Dendritic cell treated with granulocyte-macrophage colony-stimulating factor and Interleukin-4, amounts not matched to agents 40 ng/mL and 50 ng/mL, for 4 days (primary cell): ENCODE results near the gene LSAMP.

Source experiments
- H3K27ac Mint-ChIP-seq: one replicate; pipeline ENCODE4 v1.8.0; 2022; ENCODE audit warnings: mild to moderate bottlenecking, mixed read lengths
- H3K27me3 Mint-ChIP-seq: one replicate; pipeline ENCODE4 v1.8.0; 2022; ENCODE audit warnings: mild to moderate bottlenecking, mixed read lengths
- H3K36me3 Mint-ChIP-seq: one replicate; pipeline ENCODE4 v1.8.0; 2022; ENCODE audit warnings: low read depth, mixed read lengths
- H3K4me1 Mint-ChIP-seq: one replicate; pipeline ENCODE4 v1.8.0; 2022; ENCODE audit warnings: low read depth, mixed read lengths
- H3K4me3 Mint-ChIP-seq: one replicate; pipeline ENCODE4 v1.8.0; 2022; ENCODE audit warnings: mild to moderate bottlenecking, moderate library complexity, mixed read lengths
- H3K9me3 Mint-ChIP-seq: one replicate; pipeline ENCODE4 v1.8.0; 2022; ENCODE audit warnings: mixed read lengths
- intact Hi-C: fragments of 100-400 bp; cut with micrococcal nuclease; formaldehyde crosslinking; loops from one replicate; pipeline ENCODE4 v1.15.0; 2022

LSAMP gene

DNA sequence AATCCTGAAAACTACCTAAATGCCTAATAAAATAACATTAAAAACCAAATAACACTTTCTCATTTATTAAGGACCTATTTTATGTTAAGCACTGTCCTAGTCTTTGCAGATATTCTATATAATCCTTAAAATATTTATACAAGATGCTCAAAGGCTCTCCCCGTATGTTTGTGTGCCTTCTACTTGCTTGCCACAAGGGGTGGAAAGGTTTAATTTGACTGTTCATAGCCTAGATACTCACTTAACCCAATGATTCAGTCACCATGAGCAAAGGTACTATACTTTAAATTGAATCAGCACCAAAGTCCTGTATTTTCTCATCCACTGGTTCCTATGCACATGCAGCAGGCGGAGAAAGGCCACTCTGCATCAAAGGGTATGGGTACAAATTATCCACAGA is 32.0 kb downstream of the LSAMP start:
- intact Hi-C loops, result no loop called here
- no peak overlapping the region for H3K27ac Mint-ChIP-seq
- no peaks in the 10 kb centered on the region for H3K27me3 Mint-ChIP-seq
- H3K4me1 Mint-ChIP-seq, result no peaks in the 10 kb centered on the region
- H3K4me3 Mint-ChIP-seq, result no peak overlapping the region
- H3K36me3 Mint-ChIP-seq, result no peaks in the 10 kb centered on the region
- H3K9me3 Mint-ChIP-seq, result peaks cover 21% of the 10 kb centered on the region

DNA sequence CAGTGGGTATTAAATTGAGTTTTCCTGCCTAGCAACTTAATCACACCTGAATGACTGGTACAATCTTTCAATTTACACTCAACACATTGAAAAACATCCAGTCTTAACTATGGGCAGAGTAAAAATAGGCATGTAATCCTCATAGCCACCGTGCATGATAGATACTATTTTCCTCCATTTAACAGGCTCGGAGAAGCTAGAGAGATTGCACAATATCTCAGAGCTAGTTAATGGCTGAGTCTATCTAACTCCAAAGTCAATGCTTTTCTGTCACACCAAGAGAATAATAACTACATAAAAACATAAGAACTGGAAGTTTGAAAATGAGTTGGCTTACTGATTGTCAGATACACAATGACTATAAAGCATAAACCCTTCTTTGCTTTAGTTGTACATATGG is 36.8 kb downstream of the LSAMP start:
- Mint-ChIP-seq H3K4me3 (no peak overlapping the region), H3K27me3 (no peaks in the 10 kb centered on the region), H3K36me3 (no peaks in the 10 kb centered on the region)

DNA sequence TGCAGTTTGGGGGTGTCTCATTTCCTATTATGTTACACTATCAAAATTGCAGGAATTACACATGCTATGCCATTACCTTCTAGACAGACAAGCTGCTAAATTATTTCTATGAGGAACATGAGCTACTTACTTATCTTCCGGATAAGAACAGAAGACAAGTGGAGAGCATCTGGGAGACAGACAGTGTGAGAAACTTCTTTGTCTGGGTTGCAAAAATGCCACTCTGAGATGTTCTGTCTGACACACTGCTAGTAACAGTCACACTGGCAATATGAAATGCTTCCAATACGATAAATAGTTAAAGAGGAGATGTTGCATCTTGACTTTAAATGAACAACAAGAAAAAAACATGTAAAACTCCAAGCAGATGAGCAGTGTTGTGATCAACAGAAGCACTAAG is 40.1 kb downstream of the LSAMP start:
- H3K9me3 Mint-ChIP-seq, result peaks cover 7% of the 10 kb centered on the region
- H3K27me3 Mint-ChIP-seq, result no peaks in the 10 kb centered on the region
- no peaks in the 10 kb centered on the region for H3K36me3 Mint-ChIP-seq
- H3K4me1 Mint-ChIP-seq, result no peaks in the 10 kb centered on the region
- intact Hi-C loops, result no loop called here
- no peak overlapping the region for H3K27ac Mint-ChIP-seq
- H3K4me3 Mint-ChIP-seq, result no peak overlapping the region

More for the DNA sequence above, 36.8 kb downstream of the LSAMP start:
- Mint-ChIP-seq H3K27ac (no peak overlapping the region), H3K9me3 (peaks cover 8% of the 10 kb centered on the region), H3K4me1 (no peaks in the 10 kb centered on the region)
- intact Hi-C loops, result no loop called here

DNA sequence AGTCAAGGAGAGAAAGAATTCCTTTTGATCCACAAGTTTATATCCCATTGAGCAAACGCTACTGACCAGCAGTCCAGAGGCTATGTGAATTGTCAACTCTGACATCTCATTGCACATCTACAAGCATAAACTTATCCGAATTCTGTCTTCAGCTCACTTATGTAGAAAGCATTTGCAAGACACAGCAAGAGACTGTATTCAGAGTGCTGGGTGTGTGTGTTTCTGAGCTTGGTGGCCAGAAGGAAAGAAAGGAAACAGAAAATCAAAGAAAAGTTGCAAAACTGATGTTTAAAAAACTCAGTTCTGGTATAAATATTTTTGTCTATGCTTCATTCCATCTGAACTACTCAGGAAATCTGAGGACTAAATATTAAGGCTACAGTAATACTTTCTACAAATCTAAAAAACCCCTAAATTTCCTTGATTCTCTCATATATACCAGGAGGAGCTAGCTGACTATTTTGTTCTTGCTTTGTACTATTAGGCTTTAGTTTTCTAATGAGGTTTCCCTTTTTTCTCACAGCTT is 45.5 kb downstream of the LSAMP start:
- Mint-ChIP-seq H3K27me3 (no peaks in the 10 kb centered on the region), H3K9me3 (peaks cover 3% of the 10 kb centered on the region), H3K36me3 (no peaks in the 10 kb centered on the region), H3K27ac (no peak overlapping the region), H3K4me1 (no peaks in the 10 kb centered on the region), H3K4me3 (no peak overlapping the region)
- intact Hi-C loops, result no loop called here

DNA sequence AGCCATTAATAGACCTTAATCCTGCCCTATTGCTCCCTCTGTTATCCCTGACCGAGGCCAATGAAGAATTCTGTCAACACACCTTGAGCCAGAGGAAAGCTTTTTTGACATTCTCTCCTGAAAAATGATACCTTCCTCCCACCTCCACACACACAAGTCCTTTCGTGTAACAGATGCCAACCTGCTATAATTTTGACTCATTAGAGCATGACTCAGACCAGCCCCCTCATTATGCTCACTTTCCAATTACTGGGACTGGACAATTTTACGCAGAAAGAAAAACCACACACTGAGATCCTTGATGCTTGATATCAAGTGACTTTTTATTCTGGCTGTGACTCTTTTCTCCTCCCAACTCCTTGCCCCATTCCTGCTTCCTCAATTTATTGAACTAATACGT is 50.9 kb downstream of the LSAMP start:
- intact Hi-C loops, result no loop called here
- H3K27me3 Mint-ChIP-seq, result no peaks in the 10 kb centered on the region
- H3K4me3 Mint-ChIP-seq, result no peak overlapping the region
- H3K27ac Mint-ChIP-seq, result no peak overlapping the region
- no peaks in the 10 kb centered on the region for H3K4me1 Mint-ChIP-seq
- H3K9me3 Mint-ChIP-seq, result peaks cover 40% of the 10 kb centered on the region
- H3K36me3 Mint-ChIP-seq, result no peaks in the 10 kb centered on the region

DNA sequence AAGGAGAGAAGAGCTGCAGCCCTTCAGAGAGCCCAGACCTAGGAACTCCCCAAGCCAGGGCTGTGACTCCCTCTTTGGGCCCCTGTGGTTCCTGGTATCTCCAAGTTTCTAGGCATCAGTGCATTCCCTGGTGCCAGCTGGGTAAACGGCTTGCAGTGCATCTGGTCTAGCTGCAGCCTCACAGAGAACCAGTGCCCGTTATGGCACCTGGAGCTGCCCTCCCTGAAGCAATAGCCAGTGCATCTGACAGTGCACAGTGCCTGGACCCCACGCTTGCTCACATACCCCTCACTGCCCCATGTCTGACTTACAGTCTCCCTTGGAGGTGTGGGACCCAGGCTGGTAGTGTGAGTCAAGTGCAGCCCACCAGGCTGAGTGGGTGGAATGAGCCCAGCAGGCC is 52.1 kb downstream of the LSAMP start:
- Mint-ChIP-seq H3K4me1 (no peaks in the 10 kb centered on the region), H3K4me3 (no peak overlapping the region), H3K9me3 (peaks cover 40% of the 10 kb centered on the region), H3K27me3 (no peaks in the 10 kb centered on the region), H3K36me3 (no peaks in the 10 kb centered on the region), H3K27ac (no peak overlapping the region)
- intact Hi-C loops, result no loop called here

DNA sequence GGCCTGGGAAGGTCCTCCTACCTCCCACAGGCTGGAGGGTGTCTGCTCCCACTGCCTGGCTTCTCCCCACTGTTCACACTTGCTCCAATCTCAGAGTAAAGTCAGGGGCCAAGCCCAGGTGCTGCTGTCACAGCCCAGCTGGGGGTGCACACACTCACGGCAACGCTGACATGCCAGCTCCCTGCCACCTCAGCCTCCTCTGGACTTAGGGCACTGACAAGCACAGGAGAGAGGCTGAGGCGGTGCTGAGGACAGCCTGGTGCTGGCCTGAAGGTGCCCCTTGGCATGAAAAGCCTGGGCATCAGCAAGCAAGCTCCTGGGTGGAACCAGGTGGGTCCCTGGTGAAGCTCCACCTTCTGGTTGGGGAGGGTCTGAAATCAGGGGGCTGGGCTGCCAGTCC is 53.0 kb downstream of the LSAMP start:
- no peaks in the 10 kb centered on the region for H3K27me3 Mint-ChIP-seq
- intact Hi-C loops, result no loop called here
- no peak overlapping the region for H3K27ac Mint-ChIP-seq
- H3K36me3 Mint-ChIP-seq, result no peaks in the 10 kb centered on the region
- peaks cover 49% of the 10 kb centered on the region for H3K9me3 Mint-ChIP-seq
- no peaks in the 10 kb centered on the region for H3K4me1 Mint-ChIP-seq
- no peak overlapping the region for H3K4me3 Mint-ChIP-seq

DNA sequence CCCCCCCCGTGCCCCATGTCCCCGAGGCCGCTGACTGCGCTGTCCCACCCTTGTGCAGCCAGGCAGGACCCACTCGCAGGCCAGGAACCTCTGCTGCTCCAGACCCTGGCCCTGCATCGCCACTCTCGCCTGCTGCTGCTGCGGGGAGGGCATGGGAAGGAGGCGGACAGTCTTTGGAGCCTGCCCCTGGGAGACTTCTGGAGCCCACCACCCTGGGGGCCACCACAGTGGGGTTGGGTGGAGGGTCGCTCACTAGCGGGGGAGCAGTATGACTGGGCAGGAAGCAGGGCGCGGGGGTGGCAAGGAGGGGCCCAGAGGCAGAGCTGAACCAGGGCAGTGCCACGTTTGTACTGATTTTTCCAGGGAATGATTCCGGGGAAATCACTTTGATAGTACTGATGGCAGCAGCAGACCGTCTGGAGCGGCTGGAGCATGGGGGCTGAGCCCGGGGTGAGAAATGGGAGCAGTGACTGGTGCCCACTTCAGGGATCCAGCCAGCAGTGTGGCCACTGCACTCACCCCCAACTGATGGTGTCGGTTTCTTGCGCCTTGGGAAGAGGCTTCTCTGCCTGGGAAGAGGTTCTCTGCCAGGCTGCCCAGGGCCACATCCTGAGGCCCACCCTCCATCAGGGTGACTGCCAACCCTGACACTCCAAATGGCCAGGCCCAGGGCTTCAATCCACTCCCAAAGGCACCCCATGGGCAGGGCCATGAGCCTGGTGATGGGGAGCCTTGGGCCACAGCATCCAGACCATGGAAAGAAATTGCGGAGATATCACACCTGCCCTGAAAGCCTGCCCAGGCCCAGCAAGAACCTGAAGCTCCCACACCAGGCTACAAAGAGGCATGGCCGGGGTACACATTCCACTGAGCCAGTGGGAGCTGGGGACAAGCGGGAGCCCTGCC is 53.7 kb downstream of the LSAMP start:
- no peak overlapping the region for H3K27ac Mint-ChIP-seq
- peaks cover 56% of the 10 kb centered on the region for H3K9me3 Mint-ChIP-seq

DNA sequence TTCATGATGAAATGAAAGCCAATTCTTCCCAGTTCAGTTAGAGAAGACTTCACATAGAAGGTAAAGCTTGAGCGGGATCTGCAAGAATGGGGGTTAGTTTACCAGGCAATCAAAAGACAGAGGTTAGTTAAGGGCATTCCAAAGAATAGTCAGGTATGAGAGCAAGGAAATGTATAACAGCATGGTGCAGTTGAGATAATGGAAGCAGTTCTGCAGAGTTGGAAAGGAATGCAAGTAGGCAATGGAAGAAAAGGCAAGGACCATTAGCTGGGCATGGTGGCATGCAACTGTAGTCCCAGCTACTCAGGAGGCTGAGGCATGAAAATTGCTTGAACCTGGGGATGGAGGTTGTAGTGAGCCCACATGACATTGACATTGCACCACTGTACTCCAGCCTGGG is 55.0 kb downstream of the LSAMP start:
- Mint-ChIP-seq H3K9me3 (peaks cover 60% of the 10 kb centered on the region), H3K4me1 (no peaks in the 10 kb centered on the region)

More for the DNA sequence above, 53.7 kb downstream of the LSAMP start:
- Mint-ChIP-seq H3K36me3 (no peaks in the 10 kb centered on the region), H3K4me1 (no peaks in the 10 kb centered on the region), H3K27me3 (no peaks in the 10 kb centered on the region), H3K4me3 (no peak overlapping the region)
- intact Hi-C loops, result no loop called here

DNA sequence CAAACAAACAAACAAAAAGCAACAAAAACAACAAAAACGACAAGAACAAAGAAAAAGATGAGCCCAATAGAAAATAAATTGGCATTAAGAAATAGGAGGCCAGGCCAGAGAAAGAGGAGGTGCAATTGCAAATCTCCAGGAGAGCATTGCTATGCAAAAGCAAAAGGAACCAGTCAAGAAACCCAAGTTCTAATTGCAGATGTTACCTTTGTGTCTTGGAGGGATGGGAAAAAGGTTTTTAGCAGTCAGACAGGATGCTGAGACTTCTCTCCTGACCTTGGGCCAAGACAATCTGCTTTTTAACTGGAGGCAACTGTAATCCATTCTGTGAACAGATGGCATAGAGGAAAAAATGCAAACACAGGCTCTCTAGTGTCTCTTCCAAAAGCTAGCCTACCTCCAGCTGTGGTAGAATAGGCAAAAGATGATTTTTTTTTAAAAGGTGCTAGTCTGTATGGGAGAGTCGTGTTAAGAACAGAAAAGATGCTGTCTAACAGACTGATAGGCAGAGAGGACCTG is 56.4 kb downstream of the LSAMP start:
- intact Hi-C loops, result no loop called here
- Mint-ChIP-seq H3K36me3 (no peaks in the 10 kb centered on the region), H3K27me3 (no peaks in the 10 kb centered on the region), H3K9me3 (peaks cover 49% of the 10 kb centered on the region), H3K4me1 (no peaks in the 10 kb centered on the region), H3K27ac (no peak overlapping the region), H3K4me3 (no peak overlapping the region)

More for the DNA sequence above, 55.0 kb downstream of the LSAMP start:
- Mint-ChIP-seq H3K27me3 (no peaks in the 10 kb centered on the region), H3K4me3 (no peak overlapping the region), H3K36me3 (no peaks in the 10 kb centered on the region), H3K27ac (no peak overlapping the region)
- intact Hi-C loops, result no loop called here

DNA sequence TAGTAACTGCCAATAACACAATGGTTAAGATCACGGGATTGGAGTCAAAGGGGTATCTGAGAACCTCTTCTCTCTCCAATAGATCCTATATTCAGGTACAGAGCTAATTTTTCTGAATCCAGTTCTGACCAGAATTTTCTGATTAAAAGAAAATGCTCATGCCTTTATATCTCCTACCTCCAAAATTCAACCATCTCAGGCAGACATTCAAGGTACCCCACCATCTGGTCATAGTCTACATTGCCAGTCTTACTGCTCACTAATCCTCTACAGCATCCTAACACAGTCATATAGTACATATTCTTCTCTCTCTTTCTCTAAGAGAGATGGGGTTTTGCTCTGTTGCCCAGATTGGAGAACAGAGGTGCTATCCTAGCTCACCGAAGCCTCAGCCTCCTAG is 59.1 kb downstream of the LSAMP start:
- Mint-ChIP-seq H3K27me3 (no peaks in the 10 kb centered on the region), H3K4me3 (no peak overlapping the region), H3K27ac (no peak overlapping the region), H3K9me3 (peaks cover 22% of the 10 kb centered on the region), H3K36me3 (no peaks in the 10 kb centered on the region), H3K4me1 (no peaks in the 10 kb centered on the region)
- intact Hi-C loops, result no loop called here

DNA sequence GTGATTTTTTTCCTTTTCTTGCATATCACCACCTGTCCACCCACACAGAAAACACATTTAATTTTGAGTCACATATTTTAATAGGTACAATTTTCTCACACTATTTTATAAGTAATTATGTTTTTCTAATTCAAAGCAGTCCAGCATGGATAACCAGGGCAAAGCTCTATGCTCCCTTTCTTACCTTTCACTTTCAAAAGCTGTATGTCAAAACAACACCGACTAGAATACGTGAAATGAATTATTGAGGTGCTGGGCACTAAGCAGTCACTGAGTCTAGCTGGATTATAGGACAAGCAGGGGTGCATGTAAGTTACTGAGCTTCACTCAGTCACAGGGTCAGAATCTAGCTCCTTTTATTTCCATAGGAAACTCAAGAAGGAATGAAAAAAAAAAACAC is 60.6 kb downstream of the LSAMP start:
- Mint-ChIP-seq H3K27ac (no peak overlapping the region), H3K4me3 (no peak overlapping the region), H3K4me1 (no peaks in the 10 kb centered on the region), H3K36me3 (no peaks in the 10 kb centered on the region), H3K9me3 (peaks cover 20% of the 10 kb centered on the region), H3K27me3 (no peaks in the 10 kb centered on the region)
- intact Hi-C loops, result no loop called here

DNA sequence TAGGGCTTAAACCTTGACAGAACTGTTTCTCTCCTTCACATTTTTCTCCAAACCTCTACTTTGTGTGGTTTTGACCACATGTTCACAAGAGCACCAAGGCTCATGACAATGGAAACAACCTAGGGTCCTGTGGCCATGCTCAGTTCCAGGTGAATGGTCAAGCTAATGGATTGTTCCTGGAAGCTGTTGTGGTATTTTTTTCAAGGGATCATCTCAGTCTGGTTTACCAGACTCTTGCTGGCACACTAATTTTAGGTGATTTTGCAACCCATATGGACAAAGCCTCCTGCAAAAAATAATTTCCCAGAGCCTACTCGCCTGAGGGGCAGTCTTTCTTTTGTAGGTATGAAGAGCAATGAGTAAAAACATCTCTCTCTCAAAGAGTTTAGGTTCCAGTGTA is 67.2 kb downstream of the LSAMP start:
- H3K9me3 Mint-ChIP-seq, result no peaks in the 10 kb centered on the region
- H3K4me3 Mint-ChIP-seq, result no peak overlapping the region
- H3K27ac Mint-ChIP-seq, result no peak overlapping the region
- no peaks in the 10 kb centered on the region for H3K4me1 Mint-ChIP-seq
- intact Hi-C loops, result no loop called here
- no peaks in the 10 kb centered on the region for H3K27me3 Mint-ChIP-seq
- no peaks in the 10 kb centered on the region for H3K36me3 Mint-ChIP-seq

DNA sequence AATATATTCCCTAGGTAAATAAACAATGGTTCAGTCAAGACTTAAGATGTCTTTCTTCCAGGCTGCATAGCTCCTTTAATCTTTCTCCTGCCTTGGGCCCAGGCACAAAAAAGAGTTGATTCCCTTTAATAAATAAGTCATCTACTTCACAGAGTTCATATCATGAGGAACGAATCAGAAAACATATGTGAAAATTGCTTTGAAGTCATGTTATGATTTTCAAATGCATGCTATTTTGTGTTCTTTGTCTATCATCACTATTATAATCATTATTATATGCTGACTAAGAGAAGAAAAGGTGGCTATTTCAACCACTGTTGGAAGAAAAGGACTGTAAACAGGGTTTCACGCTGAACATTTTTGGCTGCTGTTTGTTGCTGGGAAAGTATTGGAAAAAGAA is 70.4 kb downstream of the LSAMP start:
- H3K4me1 Mint-ChIP-seq, result no peaks in the 10 kb centered on the region
- H3K27me3 Mint-ChIP-seq, result no peaks in the 10 kb centered on the region
- H3K9me3 Mint-ChIP-seq, result peaks cover 6% of the 10 kb centered on the region
- H3K36me3 Mint-ChIP-seq, result no peaks in the 10 kb centered on the region
- no peak overlapping the region for H3K27ac Mint-ChIP-seq
- intact Hi-C loops, result no loop called here
- H3K4me3 Mint-ChIP-seq, result no peak overlapping the region
